Measurements from ENCODE around the gene PITX2. TPM values are rescaled to one million over a fixed set of nuclear protein-coding genes. Genes with fewer than 3 reads are reported as not detected.

Gene PITX2
- total and polyA plus RNA-seq, 10 of the 15 experiments (the other 5 are each of a cell fraction or from before 2014, with no cell fraction given): not detected

DNA sequence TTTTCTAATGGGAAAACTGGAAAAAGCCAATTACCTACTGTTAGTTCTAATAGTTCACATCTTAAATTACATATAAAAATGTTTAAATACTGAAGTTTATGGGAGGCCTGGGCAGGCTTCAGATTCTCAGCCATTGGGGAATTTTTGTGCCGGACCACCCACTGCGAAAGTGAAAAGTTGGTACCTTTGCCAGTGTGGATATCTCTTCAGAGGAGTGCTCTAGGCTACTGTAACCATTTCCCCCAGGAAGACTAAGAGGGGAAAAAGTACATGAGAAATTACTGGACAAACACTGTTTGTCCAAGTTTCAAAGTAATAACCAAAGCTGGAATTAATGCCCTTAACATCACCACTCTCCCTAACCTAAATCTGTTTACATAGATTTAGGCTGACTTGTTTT lies 20.8 kb downstream of the PITX2 start:
- FAIRE-seq: no peak
- no TSS peak for BruUV-seq (replicated peaks)
- SMC1A ChIA-PET (ENCODE audit: uncharacterized antibody, unreplicated experiment): no interaction called here
- ATAC-seq: no peak
- CTCF ChIA-PET: no interaction called here
- POLR2A ChIA-PET: no interaction called here
- intact Hi-C loops (cut with micrococcal nuclease; ENCODE audit: unreplicated experiment): no loop called here
- Histone ChIP-seq H3K4me2 (ENCODE audit: control insufficient read depth, insufficient read depth) (no peak overlapping the region), H3K27ac (ENCODE audit: control insufficient read depth, insufficient read depth) (no peak overlapping the region), H3K27me3 (replicated peaks in 1 of 2; ENCODE audit: control insufficient read depth in 2 of 2, insufficient read depth in 2 of 2, low read length in 1 of 2) (no peaks in the 10 kb centered on the region), H3K9me3 (replicated peaks; ENCODE audit: control insufficient read depth, insufficient read depth, low read length) (no peaks in the 10 kb centered on the region), H3K36me3 (ENCODE audit: control insufficient read depth in 2 of 2, insufficient read depth in 2 of 2, low read length in 1 of 2) (no peaks in the 10 kb centered on the region), H4K20me1 (ENCODE audit: control insufficient read depth, insufficient read depth) (no peaks in the 10 kb centered on the region), H3K79me2 (ENCODE audit: control insufficient read depth, insufficient read depth, low read length) (no peaks in the 10 kb centered on the region), H3K4me1 (ENCODE audit: control insufficient read depth, insufficient read depth, low read length) (no peaks in the 10 kb centered on the region), H3K4me3 (no peak overlapping the region), H3K9ac (ENCODE audit: control insufficient read depth, insufficient read depth, low read length) (no peak overlapping the region), H2AFZ (ENCODE audit: control insufficient read depth, low read depth, low read length) (no peak overlapping the region)
- TF ChIP-seq CHD4 (IDR thresholded peaks at IDR 0.05) (no peak), YY1 (IDR thresholded peaks at IDR 0.05; ENCODE audit: low read depth, low read length) (no peak), SPI1 (IDR thresholded peaks at IDR 0.05; ENCODE audit: borderline replicate concordance, insufficient read depth, low read depth, low read length) (no peak), BACH1 (IDR thresholded peaks at IDR 0.05; ENCODE audit: borderline replicate concordance) (no peak), NBN (IDR thresholded peaks at IDR 0.05) (no peak), HDAC2 (IDR thresholded peaks at IDR 0.05) (no peak), STAT3 (IDR thresholded peaks at IDR 0.05; ENCODE audit: low read depth, low read length) (no peak), RCOR1 (conservative IDR thresholded peaks at IDR 0.05; ENCODE audit: low read depth, low read length) (no peak), POLR2AphosphoS2 (IDR thresholded peaks at IDR 0.05; ENCODE audit: low read depth, low read length) (no peak), FOXK2 (IDR thresholded peaks at IDR 0.05) (no peak), JUND (IDR thresholded peaks at IDR 0.05; ENCODE audit: low read depth, low read length) (no peak)
- TF ChIP-seq, protein P1, sequence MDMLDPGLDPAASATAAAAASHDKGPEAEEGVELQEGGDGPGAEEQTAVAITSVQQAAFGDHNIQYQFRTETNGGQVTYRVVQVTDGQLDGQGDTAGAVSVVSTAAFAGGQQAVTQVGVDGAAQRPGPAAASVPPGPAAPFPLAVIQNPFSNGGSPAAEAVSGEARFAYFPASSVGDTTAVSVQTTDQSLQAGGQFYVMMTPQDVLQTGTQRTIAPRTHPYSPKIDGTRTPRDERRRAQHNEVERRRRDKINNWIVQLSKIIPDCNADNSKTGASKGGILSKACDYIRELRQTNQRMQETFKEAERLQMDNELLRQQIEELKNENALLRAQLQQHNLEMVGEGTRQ (IDR thresholded peaks at IDR 0.05; ENCODE audit: borderline replicate concordance, low read depth, low read length): no peak
- TF ChIP-seq, protein P2, sequence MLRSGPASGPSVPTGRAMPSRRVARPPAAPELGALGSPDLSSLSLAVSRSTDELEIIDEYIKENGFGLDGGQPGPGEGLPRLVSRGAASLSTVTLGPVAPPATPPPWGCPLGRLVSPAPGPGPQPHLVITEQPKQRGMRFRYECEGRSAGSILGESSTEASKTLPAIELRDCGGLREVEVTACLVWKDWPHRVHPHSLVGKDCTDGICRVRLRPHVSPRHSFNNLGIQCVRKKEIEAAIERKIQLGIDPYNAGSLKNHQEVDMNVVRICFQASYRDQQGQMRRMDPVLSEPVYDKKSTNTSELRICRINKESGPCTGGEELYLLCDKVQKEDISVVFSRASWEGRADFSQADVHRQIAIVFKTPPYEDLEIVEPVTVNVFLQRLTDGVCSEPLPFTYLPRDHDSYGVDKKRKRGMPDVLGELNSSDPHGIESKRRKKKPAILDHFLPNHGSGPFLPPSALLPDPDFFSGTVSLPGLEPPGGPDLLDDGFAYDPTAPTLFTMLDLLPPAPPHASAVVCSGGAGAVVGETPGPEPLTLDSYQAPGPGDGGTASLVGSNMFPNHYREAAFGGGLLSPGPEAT (IDR thresholded peaks at IDR 0.05; ENCODE audit: low read depth): no peak
- TF ChIP-seq, protein P3, sequence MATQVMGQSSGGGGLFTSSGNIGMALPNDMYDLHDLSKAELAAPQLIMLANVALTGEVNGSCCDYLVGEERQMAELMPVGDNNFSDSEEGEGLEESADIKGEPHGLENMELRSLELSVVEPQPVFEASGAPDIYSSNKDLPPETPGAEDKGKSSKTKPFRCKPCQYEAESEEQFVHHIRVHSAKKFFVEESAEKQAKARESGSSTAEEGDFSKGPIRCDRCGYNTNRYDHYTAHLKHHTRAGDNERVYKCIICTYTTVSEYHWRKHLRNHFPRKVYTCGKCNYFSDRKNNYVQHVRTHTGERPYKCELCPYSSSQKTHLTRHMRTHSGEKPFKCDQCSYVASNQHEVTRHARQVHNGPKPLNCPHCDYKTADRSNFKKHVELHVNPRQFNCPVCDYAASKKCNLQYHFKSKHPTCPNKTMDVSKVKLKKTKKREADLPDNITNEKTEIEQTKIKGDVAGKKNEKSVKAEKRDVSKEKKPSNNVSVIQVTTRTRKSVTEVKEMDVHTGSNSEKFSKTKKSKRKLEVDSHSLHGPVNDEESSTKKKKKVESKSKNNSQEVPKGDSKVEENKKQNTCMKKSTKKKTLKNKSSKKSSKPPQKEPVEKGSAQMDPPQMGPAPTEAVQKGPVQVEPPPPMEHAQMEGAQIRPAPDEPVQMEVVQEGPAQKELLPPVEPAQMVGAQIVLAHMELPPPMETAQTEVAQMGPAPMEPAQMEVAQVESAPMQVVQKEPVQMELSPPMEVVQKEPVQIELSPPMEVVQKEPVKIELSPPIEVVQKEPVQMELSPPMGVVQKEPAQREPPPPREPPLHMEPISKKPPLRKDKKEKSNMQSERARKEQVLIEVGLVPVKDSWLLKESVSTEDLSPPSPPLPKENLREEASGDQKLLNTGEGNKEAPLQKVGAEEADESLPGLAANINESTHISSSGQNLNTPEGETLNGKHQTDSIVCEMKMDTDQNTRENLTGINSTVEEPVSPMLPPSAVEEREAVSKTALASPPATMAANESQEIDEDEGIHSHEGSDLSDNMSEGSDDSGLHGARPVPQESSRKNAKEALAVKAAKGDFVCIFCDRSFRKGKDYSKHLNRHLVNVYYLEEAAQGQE (IDR thresholded peaks at IDR 0.05; ENCODE audit: low read depth, low read length): no peak
- RAD21 ChIA-PET (ENCODE audit: unreplicated experiment): no interaction called here
- WGBS (ENCODE audit: insufficient coverage, insufficient replicate concordance, low lambda C conversion rate, missing lambda C conversion rate): 46% methylated on average over 2 of the region's 2 CpGs
- in situ Hi-C loops (cut with MboI): no loop called here
- DNase-seq (ENCODE audit: low read depth, low spot score): no peak
